ENCODE results near the gene BRD1. TPM values are rescaled to one million over a fixed set of nuclear protein-coding genes. Genes with fewer than 3 reads are reported as not detected.

BRD1 gene
- total RNA-seq, 2 donors from 2014 or later, result 32.7 to 37.7 TPM

DNA sequence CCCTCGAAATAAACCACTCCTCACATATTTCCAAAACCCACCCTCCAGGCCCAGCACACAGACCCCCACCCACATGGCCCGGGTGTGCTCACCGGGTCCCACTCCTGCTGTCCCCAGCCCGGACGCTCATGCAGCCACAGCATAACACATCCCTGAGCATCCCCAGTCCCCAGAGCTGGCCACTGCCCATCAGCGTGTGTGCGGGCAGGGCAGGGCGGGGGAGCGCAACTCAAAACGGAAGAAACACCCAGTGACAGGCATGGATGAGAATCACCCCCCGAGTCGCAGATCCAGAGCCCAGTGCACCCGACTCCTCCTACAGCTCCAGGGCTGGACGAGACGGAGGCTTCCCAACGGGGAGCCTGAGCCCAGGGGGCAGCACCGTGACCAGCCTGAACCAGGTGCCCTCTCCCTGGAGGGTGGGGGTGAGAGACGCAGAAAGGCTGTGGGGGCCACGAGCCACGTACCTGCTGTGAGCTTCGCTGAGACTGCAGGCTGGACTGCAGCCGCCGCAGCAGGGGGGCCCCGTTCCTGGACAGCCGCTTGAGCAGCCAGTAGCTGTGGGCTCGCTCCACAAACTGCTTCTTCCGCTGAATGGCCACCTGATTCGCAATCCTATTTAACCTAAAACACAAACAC, 23.8 kb downstream of the BRD1 start:
- intact Hi-C loops (cut with DNase I), result no loop called here
- no peak for DNase-seq
- Histone ChIP-seq H3K36me3 (peaks cover 13% of the 10 kb centered on the region), H3K27ac (no peak overlapping the region), H3K4me3 (no peak overlapping the region), H3K9me3 (no peaks in the 10 kb centered on the region), H3K27me3 (no peaks in the 10 kb centered on the region), H3K9ac (ENCODE audit: low read depth in 2 of 2, low read length in 2 of 2) (no peak overlapping the region), H3K4me1 (no peaks in the 10 kb centered on the region)
- TF ChIP-seq, protein P1, sequence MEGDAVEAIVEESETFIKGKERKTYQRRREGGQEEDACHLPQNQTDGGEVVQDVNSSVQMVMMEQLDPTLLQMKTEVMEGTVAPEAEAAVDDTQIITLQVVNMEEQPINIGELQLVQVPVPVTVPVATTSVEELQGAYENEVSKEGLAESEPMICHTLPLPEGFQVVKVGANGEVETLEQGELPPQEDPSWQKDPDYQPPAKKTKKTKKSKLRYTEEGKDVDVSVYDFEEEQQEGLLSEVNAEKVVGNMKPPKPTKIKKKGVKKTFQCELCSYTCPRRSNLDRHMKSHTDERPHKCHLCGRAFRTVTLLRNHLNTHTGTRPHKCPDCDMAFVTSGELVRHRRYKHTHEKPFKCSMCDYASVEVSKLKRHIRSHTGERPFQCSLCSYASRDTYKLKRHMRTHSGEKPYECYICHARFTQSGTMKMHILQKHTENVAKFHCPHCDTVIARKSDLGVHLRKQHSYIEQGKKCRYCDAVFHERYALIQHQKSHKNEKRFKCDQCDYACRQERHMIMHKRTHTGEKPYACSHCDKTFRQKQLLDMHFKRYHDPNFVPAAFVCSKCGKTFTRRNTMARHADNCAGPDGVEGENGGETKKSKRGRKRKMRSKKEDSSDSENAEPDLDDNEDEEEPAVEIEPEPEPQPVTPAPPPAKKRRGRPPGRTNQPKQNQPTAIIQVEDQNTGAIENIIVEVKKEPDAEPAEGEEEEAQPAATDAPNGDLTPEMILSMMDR (IDR thresholded peaks at IDR 0.05), result no peak

DNA sequence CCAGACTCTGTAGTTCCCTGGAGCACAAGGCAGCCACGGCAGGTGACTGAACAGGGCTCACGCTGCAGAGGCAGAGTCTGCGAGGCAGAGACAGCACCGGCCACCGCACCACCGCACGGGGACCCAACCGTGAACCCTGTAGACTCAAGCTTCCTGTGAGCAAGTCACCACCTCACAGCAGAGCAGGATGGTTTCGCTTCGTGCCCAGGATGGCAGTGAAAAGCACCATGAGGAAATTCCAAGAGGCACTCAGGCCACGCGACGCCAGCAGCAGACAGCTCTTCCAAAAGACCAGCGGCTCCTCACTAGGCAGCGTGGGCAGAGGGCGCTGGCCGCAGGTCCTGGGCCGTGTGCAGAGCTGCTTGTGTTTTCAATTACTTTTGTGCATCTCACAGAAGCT, 24.5 kb downstream of the BRD1 start:
- intact Hi-C loops (cut with DNase I), result no loop called here
- TF ChIP-seq, protein P1 (IDR thresholded peaks at IDR 0.05), result no peak

DNA sequence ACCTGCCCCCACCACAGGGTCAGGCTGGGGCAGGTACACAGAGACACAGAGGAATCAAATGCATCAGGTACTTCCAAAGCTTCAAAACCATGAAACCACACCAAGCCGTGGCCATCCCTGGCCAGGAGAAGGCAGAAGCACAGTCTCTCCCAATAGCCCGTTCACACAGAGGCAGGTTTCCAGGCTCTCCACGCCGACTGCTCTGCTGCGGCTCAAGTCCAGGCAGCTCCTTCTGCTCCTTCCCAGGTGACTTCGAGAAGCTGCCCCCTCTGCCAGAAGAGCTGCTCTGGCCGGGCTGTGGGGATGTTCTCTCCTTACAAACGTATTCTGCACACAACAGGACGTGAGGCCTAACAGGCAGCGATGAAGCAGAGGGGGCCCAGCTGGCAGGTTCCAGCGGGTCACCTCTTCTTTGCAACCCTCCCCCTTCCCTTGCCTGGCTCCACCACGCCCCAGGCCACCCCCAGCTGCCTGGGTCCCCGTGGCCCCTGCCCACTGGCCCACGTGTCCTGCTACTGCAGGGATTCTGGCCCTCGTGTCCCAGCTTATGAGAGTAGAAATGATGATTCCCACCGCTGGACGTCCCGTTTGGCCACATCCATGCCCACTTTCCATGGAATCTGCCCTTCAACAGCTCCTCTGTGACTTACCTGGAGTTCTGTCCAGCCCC, 26.1 kb downstream of the BRD1 start:
- TF ChIP-seq, protein P1 (IDR thresholded peaks at IDR 0.05), result no peak
- no peak overlapping the region for H3K4me3 ChIP-seq
- H3K27me3 ChIP-seq, result no peaks in the 10 kb centered on the region
- no peaks in the 10 kb centered on the region for H3K9me3 ChIP-seq
- no peak for DNase-seq
- peaks cover 34% of the 10 kb centered on the region for H3K36me3 ChIP-seq
- H3K4me1 ChIP-seq, result no peaks in the 10 kb centered on the region
- H3K27ac ChIP-seq, result no peak overlapping the region
- H3K9ac ChIP-seq (ENCODE audit: low read depth in 2 of 2, low read length in 2 of 2), result no peak overlapping the region
- intact Hi-C loops (cut with DNase I), result no loop called here

More for the DNA sequence above, 24.5 kb downstream of the BRD1 start:
- no peak overlapping the region for H3K9ac ChIP-seq (ENCODE audit: low read depth in 2 of 2, low read length in 2 of 2)
- no peak overlapping the region for H3K4me3 ChIP-seq
- H3K27me3 ChIP-seq, result no peaks in the 10 kb centered on the region
- no peak overlapping the region for H3K27ac ChIP-seq
- peaks cover 18% of the 10 kb centered on the region for H3K36me3 ChIP-seq
- H3K4me1 ChIP-seq, result no peaks in the 10 kb centered on the region
- DNase-seq, result no peak
- no peaks in the 10 kb centered on the region for H3K9me3 ChIP-seq

DNA sequence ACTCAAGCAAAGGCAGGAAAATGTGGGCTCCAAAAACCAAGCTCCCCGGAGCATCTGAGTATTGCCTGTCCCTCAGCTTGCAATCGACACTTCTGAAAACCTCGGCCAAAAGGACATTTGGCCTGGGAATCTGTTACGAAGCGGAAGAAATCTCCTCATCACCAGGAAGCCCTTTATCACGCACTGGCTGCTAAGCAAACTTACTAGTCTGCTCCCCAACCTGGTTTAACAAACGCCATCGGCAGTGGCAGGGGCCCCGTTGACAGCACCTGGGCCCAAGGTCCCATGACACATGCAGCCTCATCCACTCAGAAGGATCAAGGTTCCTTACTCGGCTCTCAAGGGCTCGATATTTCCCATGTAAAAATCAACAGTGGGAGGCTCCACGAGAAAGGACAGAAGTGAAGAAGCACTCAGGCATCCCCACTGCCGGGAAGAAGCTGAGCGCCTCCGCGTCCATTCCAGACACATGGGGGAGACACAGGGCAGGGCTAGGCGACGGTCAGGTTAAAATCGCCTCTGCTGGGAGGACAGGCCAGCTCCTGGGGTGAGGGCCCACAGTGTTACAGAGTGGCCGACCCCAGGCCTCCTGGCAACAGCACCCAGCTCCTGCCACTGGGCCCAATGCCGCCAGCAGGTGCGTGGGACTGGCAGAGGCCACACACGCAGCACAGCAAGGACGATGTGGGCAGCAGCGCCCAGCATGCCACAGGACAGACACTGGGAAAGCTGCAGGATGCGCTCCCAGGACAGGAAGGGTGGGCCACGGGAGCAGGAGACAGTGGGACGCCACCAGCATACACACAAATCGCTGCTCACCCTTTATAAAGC, 27.1 kb downstream of the BRD1 start:
- TF ChIP-seq, protein P1 (IDR thresholded peaks at IDR 0.05), result no peak
- H3K4me1 ChIP-seq, result no peaks in the 10 kb centered on the region
- H3K4me3 ChIP-seq, result no peak overlapping the region
- peaks cover 36% of the 10 kb centered on the region for H3K36me3 ChIP-seq
- H3K27ac ChIP-seq, result no peak overlapping the region
- no peaks in the 10 kb centered on the region for H3K9me3 ChIP-seq
- intact Hi-C loops (cut with DNase I), result no loop called here
- no peak overlapping the region for H3K9ac ChIP-seq (ENCODE audit: low read depth in 2 of 2, low read length in 2 of 2)
- no peak for DNase-seq
- no peaks in the 10 kb centered on the region for H3K27me3 ChIP-seq

DNA sequence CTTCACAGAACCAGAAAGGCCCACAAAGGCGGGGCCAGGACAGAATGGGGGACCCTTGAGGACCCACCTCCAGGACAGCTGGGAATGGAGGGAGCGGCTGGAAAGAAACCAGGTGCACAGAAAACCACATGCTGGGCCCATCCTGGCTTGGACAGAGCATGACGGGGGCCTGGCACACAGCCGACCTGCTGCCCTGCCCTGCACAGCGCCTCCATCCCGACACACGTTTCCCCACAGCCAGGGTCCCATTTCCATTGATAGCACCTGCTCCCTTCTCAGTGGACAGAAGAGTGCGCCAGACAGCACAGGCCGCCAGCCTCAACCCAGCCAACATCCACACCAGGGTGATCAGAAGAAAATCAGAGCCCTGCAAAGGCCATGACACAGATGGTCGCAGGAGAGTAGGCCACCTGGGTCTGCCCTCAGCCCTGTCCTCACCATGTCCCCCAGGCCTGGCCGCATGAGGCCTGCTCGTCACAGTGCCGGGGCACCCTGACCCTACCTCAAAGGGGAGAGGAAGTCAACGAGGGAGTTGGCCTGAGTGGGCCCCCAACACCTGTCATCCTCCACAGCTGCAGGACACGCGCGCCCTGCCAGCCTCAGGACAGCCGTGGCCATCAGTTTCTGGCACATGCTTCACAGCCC, 28.1 kb downstream of the BRD1 start:
- no peak for DNase-seq
- no peaks in the 10 kb centered on the region for H3K4me1 ChIP-seq
- H3K9ac ChIP-seq (ENCODE audit: low read depth in 2 of 2, low read length in 2 of 2), result no peak overlapping the region
- H3K27ac ChIP-seq, result no peak overlapping the region
- TF ChIP-seq, protein P1 (IDR thresholded peaks at IDR 0.05), result no peak
- H3K27me3 ChIP-seq, result no peaks in the 10 kb centered on the region
- intact Hi-C loops (cut with DNase I), result no loop called here
- no peak overlapping the region for H3K4me3 ChIP-seq
- H3K36me3 ChIP-seq, result peaks cover 36% of the 10 kb centered on the region
- no peaks in the 10 kb centered on the region for H3K9me3 ChIP-seq
